GM23338 (cell line): ENCODE data around the gene ERC1. TPM values are rescaled to one million over a fixed set of nuclear protein-coding genes. Genes with fewer than 3 reads are reported as not detected.
"Not testable (repeated sequence)": the region's sequence is repeated elsewhere in the genome, so short reads cannot be mapped to it uniquely, and the experiment has no call there.

ENCODE experiments used
- ATAC-seq: fragments of 200-7000 bp; cut with Tn5 transposase; 3 replicates; pipeline ENCODE4 v1.9.1; 2020
- DNase-seq: peaks from one replicate; pipeline ENCODE4 v3.0.0-alpha.2; 2015; ENCODE audit warnings: low spot score
- H2AFZ ChIP-seq: fragments of 200-600 bp; sonication (generic); 2 replicates; pipeline ENCODE4 v1.8.0; 2016; ENCODE audit warnings: antibody characterized with exemption, mild to moderate bottlenecking, moderate library complexity
- H3F3A ChIP-seq: fragments of 200-600 bp; sonication (generic); replicated peaks from 2 replicates; pipeline ENCODE4 v1.8.0; 2017; ENCODE audit warnings: antibody characterized with exemption, mixed run types, low read depth
- H3K27ac ChIP-seq: fragments of 200-600 bp; sonication (generic); 2 replicates; pipeline ENCODE4 v1.6.1; 2016; ENCODE audit warnings: low read depth
- H3K27me3 ChIP-seq: fragments of 200-600 bp; sonication (generic); 2 replicates; pipeline ENCODE4 v1.8.0; 2016; ENCODE audit warnings: mild to moderate bottlenecking, mixed run types, moderate library complexity; ENCODE audit not compliant: insufficient read depth
- H3K36me3 ChIP-seq: fragments of 200-600 bp; sonication (generic); 2 replicates; pipeline ENCODE4 v1.8.0; 2016; ENCODE audit warnings: mild to moderate bottlenecking; ENCODE audit not compliant: insufficient read depth
- H3K4me1 ChIP-seq: fragments of 200-600 bp; sonication (generic); 2 replicates; pipeline ENCODE4 v1.8.0; 2016; ENCODE audit warnings: mild to moderate bottlenecking, moderate library complexity; ENCODE audit not compliant: insufficient read depth
- H3K4me2 ChIP-seq: fragments of 200-600 bp; sonication (generic); 2 replicates; pipeline ENCODE4 v1.7.1; 2017; ENCODE audit warnings: mixed run types
- H3K4me3 ChIP-seq: fragments of 200-600 bp; sonication (generic); 2 replicates; pipeline ENCODE4 v1.6.1; 2016; ENCODE audit warnings: mixed run types
- H3K79me2 ChIP-seq: fragments of 200-600 bp; sonication (generic); replicated peaks from 2 replicates; pipeline ENCODE4 v1.8.0; 2017; ENCODE audit warnings: mild to moderate bottlenecking; ENCODE audit not compliant: insufficient read depth
- H3K9me2 ChIP-seq: fragments of 200-600 bp; sonication (generic); 2 replicates; pipeline ENCODE4 v1.8.0; 2017; ENCODE audit not compliant: insufficient read depth
- H4K20me1 ChIP-seq: fragments of 200-600 bp; sonication (generic); replicated peaks from 2 replicates; pipeline ENCODE4 v1.8.0; 2017; ENCODE audit warnings: mild to moderate bottlenecking; ENCODE audit not compliant: insufficient read depth
- H3K27ac Mint-ChIP-seq: 2 replicates; pipeline ENCODE4 v1.8.0; 2020; ENCODE audit warnings: inconsistent platforms, mild to moderate bottlenecking, moderate library complexity, mixed read lengths
- H3K27me3 Mint-ChIP-seq: 3 replicates; pipeline ENCODE4 v1.8.0; 2022; ENCODE audit warnings: low read depth, mild to moderate bottlenecking, moderate library complexity, mixed read lengths, inconsistent platforms; ENCODE audit not compliant: insufficient read depth, poor library complexity
- H3K36me3 Mint-ChIP-seq: 3 replicates; pipeline ENCODE4 v1.8.0; 2021; ENCODE audit warnings: low read depth, mild to moderate bottlenecking, inconsistent platforms, moderate library complexity, mixed read lengths
- H3K4me1 Mint-ChIP-seq: 3 replicates; pipeline ENCODE4 v1.8.0; 2020; ENCODE audit warnings: mild to moderate bottlenecking, inconsistent platforms, mixed read lengths
- H3K4me3 Mint-ChIP-seq: 3 replicates; pipeline ENCODE4 v1.8.0; 2021; ENCODE audit warnings: moderate library complexity, mild to moderate bottlenecking, inconsistent platforms, mixed read lengths
- H3K9me3 Mint-ChIP-seq: 3 replicates; pipeline ENCODE4 v1.8.0; 2020; ENCODE audit warnings: moderate library complexity, mild to moderate bottlenecking, inconsistent platforms, mixed read lengths
- CREB1 ChIP-seq: fragments of 250-450 bp; sonication (Bioruptor Pico); IDR thresholded peaks from 2 replicates; pipeline ENCODE4 v1.5.0; 2020; ENCODE audit warnings: low read depth, mild to moderate bottlenecking, moderate library complexity
- EZH2phosphoT487 ChIP-seq: fragments of 200-600 bp; sonication (generic); IDR thresholded peaks from one replicate; pipeline ENCODE4 v1.8.1; 2018; ENCODE audit warnings: antibody characterized with exemption; ENCODE audit not compliant: unreplicated experiment
- JUNB ChIP-seq: IDR thresholded peaks from one replicate; pipeline ENCODE4 v1.6.1; 2016; ENCODE audit warnings: antibody characterized with exemption; ENCODE audit not compliant: unreplicated experiment
- NANOG ChIP-seq: IDR thresholded peaks from 2 replicates; pipeline ENCODE4 v1.6.1; 2016; ENCODE audit warnings: antibody characterized with exemption, borderline replicate concordance
- POLR2AphosphoS5 ChIP-seq: IDR thresholded peaks from 2 replicates; pipeline ENCODE4 v1.6.1; 2016; ENCODE audit warnings: antibody characterized with exemption, low read depth
- STAT1 ChIP-seq: IDR thresholded peaks from one replicate; pipeline ENCODE4 v1.6.1; 2016; ENCODE audit warnings: antibody characterized with exemption; ENCODE audit not compliant: unreplicated experiment
- ZNF114 ChIP-seq: fragments of 250-450 bp; sonication (Bioruptor Pico); IDR thresholded peaks from 2 replicates; pipeline ENCODE4 v1.5.0; 2020; ENCODE audit warnings: mild to moderate bottlenecking, moderate library complexity
- ZNF331 ChIP-seq: fragments of 250-450 bp; sonication (Bioruptor Pico); IDR thresholded peaks from 2 replicates; pipeline ENCODE4 v1.5.0; 2020; ENCODE audit warnings: low read depth, mild to moderate bottlenecking, moderate library complexity
- polyA plus RNA-seq: library from polyadenylated mRNA; unstranded; fragments of >200 nt; fragmentation: Nextera tagmentation; extraction: Ambion mirVana; gene quantifications from 2 replicates; pipeline ENCODE4 v1.2.1, GENCODE V29; 2016
- total RNA-seq: library from RNA; depleted of rRNA; stranded (reverse); fragments of >200 nt; shearing (Covaris generic); gene quantifications from 2 replicates; pipeline ENCODE4 v1.2.3, GENCODE V29; 2014
- TF ChIP-seq, protein P1 (sequence below): fragments of 250-450 bp; sonication (Bioruptor Pico); IDR thresholded peaks from 2 replicates; pipeline ENCODE4 v1.5.0; 2020; ENCODE audit warnings: mild to moderate bottlenecking, moderate library complexity
- TF ChIP-seq, protein P2 (sequence below): IDR thresholded peaks from 2 replicates; pipeline ENCODE4 v1.6.1; 2016; ENCODE audit warnings: antibody characterized with exemption
- TF ChIP-seq, protein P3 (sequence below): IDR thresholded peaks from one replicate; pipeline ENCODE4 v1.6.1; 2018; ENCODE audit warnings: antibody characterized with exemption; ENCODE audit not compliant: unreplicated experiment

ERC1 gene
- total and polyA plus RNA-seq, 2 experiments from 2014 or later: 28.1 to 35.3 TPM

DNA sequence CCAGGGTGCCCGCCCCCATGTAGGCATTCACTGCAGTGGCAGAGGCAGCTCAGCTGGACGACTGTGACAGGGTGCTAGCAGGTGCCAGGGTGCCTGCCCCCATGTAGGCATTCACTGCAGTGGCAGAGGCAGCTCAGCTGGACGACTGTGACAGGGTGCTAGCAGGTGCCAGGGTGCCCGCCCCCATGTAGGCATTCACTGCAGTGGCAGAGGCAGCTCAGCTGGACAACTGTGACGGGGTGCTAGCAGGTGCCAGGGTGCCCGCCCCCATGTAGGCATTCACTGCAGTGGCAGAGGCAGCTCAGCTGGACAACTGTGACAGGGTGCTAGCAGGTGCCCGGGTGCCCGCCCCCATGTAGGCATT, 348.1 kb downstream of the ERC1 start:
- not testable (repeated sequence) for H3K79me2 ChIP-seq, H3K4me2 ChIP-seq, H3K27ac Mint-ChIP-seq, H3K36me3 ChIP-seq, H2AFZ ChIP-seq, H3K4me1 ChIP-seq, ATAC-seq, H3K9me2 ChIP-seq, DNase-seq, H3K27me3 Mint-ChIP-seq, H3K9me3 Mint-ChIP-seq, H3K27ac ChIP-seq, H3K27me3 ChIP-seq, H3K4me3 Mint-ChIP-seq, H3K4me1 Mint-ChIP-seq, H3F3A ChIP-seq, H3K4me3 ChIP-seq, H3K36me3 Mint-ChIP-seq
- H4K20me1 ChIP-seq: peaks cover 17% of the 10 kb centered on the region; the same call in 1 of the 2 replicates

DNA sequence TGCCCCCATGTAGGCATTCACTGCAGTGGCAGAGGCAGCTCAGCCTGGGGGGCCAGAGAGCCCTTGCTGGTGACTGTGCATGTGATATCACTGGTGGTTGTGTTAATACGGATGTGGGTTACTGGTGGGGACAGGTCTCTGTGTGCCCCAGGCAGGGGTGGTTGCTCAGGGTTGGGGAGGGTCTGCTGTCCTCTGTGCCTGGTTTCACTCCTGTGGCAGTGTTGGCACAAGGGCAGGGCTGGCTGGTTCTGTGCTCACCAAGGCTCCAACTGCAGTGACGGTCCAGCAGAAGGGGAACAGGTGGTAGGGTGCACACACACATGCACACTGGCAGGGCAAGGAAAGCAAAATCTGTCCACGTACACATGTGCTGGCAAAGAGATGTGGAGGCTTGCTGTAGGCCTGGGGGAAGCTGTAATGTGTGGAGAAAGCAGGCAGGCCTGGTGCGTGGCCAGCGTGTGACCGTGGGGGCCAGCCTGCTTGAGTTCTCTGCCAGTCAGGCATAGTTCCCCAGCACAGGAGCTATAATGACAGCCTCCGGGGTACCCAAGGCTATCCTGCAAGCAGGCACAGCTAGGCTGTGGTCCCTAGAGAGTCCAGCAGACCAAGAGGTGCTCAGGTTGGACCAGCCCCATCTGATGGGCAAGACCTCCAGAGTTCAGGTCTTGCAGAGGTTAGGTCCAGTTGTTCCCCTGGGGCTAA, 348.7 kb downstream of the ERC1 start:
- no peaks in the 10 kb centered on the region for H3F3A ChIP-seq
- H4K20me1 ChIP-seq: peaks cover 17% of the 10 kb centered on the region; the same call in 1 of the 2 replicates
- DNase-seq (no peak), ATAC-seq (no peak)
- Mint-ChIP-seq H3K4me1 (no peaks in the 10 kb centered on the region), H3K9me3 (no peaks in the 10 kb centered on the region), H3K27ac (no peak overlapping the region), H3K27me3 (peaks cover 3% of the 10 kb centered on the region), H3K4me3 (no peak overlapping the region), H3K36me3 (peaks cover 8% of the 10 kb centered on the region; the same call in 2 of the 3 replicates)
- H3K4me1 ChIP-seq: no peaks in the 10 kb centered on the region
- no peak overlapping the region for H3K4me3 ChIP-seq
- H3K9me2 ChIP-seq: no peaks in the 10 kb centered on the region
- TF ChIP-seq STAT1 (no peak), CREB1 (CRISPR knock-in tag) (no peak), EZH2phosphoT487 (no peak), POLR2AphosphoS5 (no peak), NANOG (no peak), JUNB (no peak), ZNF114 (CRISPR knock-in tag) (no peak), ZNF331 (CRISPR knock-in tag) (no peak)
- TF ChIP-seq, protein P1, sequence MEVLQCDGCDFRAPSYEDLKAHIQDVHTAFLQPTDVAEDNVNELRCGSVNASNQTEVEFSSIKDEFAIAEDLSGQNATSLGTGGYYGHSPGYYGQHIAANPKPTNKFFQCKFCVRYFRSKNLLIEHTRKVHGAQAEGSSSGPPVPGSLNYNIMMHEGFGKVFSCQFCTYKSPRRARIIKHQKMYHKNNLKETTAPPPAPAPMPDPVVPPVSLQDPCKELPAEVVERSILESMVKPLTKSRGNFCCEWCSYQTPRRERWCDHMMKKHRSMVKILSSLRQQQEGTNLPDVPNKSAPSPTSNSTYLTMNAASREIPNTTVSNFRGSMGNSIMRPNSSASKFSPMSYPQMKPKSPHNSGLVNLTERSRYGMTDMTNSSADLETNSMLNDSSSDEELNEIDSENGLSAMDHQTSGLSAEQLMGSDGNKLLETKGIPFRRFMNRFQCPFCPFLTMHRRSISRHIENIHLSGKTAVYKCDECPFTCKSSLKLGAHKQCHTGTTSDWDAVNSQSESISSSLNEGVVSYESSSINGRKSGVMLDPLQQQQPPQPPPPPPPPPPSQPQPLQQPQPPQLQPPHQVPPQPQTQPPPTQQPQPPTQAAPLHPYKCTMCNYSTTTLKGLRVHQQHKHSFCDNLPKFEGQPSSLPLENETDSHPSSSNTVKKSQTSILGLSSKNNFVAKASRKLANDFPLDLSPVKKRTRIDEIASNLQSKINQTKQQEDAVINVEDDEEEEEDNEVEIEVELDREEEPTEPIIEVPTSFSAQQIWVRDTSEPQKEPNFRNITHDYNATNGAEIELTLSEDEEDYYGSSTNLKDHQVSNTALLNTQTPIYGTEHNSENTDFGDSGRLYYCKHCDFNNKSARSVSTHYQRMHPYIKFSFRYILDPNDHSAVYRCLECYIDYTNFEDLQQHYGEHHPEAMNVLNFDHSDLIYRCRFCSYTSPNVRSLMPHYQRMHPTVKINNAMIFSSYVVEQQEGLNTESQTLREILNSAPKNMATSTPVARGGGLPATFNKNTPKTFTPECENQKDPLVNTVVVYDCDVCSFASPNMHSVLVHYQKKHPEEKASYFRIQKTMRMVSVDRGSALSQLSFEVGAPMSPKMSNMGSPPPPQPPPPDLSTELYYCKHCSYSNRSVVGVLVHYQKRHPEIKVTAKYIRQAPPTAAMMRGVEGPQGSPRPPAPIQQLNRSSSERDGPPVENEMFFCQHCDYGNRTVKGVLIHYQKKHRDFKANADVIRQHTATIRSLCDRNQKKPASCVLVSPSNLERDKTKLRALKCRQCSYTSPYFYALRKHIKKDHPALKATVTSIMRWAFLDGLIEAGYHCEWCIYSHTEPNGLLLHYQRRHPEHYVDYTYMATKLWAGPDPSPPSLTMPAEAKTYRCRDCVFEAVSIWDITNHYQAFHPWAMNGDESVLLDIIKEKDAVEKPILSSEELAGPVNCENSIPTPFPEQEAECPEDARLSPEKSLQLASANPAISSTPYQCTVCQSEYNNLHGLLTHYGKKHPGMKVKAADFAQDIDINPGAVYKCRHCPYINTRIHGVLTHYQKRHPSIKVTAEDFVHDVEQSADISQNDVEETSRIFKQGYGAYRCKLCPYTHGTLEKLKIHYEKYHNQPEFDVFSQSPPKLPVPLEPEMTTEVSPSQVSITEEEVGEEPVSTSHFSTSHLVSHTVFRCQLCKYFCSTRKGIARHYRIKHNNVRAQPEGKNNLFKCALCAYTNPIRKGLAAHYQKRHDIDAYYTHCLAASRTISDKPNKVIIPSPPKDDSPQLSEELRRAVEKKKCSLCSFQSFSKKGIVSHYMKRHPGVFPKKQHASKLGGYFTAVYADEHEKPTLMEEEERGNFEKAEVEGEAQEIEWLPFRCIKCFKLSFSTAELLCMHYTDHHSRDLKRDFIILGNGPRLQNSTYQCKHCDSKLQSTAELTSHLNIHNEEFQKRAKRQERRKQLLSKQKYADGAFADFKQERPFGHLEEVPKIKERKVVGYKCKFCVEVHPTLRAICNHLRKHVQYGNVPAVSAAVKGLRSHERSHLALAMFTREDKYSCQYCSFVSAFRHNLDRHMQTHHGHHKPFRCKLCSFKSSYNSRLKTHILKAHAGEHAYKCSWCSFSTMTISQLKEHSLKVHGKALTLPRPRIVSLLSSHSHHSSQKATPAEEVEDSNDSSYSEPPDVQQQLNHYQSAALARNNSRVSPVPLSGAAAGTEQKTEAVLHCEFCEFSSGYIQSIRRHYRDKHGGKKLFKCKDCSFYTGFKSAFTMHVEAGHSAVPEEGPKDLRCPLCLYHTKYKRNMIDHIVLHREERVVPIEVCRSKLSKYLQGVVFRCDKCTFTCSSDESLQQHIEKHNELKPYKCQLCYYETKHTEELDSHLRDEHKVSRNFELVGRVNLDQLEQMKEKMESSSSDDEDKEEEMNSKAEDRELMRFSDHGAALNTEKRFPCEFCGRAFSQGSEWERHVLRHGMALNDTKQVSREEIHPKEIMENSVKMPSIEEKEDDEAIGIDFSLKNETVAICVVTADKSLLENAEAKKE (CRISPR knock-in tag): no peak
- TF ChIP-seq, protein P2, sequence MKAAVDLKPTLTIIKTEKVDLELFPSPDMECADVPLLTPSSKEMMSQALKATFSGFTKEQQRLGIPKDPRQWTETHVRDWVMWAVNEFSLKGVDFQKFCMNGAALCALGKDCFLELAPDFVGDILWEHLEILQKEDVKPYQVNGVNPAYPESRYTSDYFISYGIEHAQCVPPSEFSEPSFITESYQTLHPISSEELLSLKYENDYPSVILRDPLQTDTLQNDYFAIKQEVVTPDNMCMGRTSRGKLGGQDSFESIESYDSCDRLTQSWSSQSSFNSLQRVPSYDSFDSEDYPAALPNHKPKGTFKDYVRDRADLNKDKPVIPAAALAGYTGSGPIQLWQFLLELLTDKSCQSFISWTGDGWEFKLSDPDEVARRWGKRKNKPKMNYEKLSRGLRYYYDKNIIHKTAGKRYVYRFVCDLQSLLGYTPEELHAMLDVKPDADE: no peak
- TF ChIP-seq, protein P3, sequence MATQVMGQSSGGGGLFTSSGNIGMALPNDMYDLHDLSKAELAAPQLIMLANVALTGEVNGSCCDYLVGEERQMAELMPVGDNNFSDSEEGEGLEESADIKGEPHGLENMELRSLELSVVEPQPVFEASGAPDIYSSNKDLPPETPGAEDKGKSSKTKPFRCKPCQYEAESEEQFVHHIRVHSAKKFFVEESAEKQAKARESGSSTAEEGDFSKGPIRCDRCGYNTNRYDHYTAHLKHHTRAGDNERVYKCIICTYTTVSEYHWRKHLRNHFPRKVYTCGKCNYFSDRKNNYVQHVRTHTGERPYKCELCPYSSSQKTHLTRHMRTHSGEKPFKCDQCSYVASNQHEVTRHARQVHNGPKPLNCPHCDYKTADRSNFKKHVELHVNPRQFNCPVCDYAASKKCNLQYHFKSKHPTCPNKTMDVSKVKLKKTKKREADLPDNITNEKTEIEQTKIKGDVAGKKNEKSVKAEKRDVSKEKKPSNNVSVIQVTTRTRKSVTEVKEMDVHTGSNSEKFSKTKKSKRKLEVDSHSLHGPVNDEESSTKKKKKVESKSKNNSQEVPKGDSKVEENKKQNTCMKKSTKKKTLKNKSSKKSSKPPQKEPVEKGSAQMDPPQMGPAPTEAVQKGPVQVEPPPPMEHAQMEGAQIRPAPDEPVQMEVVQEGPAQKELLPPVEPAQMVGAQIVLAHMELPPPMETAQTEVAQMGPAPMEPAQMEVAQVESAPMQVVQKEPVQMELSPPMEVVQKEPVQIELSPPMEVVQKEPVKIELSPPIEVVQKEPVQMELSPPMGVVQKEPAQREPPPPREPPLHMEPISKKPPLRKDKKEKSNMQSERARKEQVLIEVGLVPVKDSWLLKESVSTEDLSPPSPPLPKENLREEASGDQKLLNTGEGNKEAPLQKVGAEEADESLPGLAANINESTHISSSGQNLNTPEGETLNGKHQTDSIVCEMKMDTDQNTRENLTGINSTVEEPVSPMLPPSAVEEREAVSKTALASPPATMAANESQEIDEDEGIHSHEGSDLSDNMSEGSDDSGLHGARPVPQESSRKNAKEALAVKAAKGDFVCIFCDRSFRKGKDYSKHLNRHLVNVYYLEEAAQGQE: no peak
- no peak overlapping the region for H3K27ac ChIP-seq
- no peak overlapping the region for H2AFZ ChIP-seq
- H3K4me2 ChIP-seq: no peak overlapping the region
- H3K79me2 ChIP-seq: no peaks in the 10 kb centered on the region
- no peaks in the 10 kb centered on the region for H3K36me3 ChIP-seq
- H3K27me3 ChIP-seq: no peaks in the 10 kb centered on the region
